ENCODE measurements around the gene SETD7.
"Not testable (repeated sequence)": the region's sequence is repeated elsewhere in the genome, so short reads cannot be mapped to it uniquely, and the experiment has no call there.

Gene SETD7

GRCh38 chr4:139461022-139461628, 94.9 kb downstream of the SETD7 start:
- DNase-seq: no peak

- no peak for DNase-seq
These were observed 95.5 kb downstream of the SETD7 start for GRCh38 chr4:139460565-139460964.

DNA sequence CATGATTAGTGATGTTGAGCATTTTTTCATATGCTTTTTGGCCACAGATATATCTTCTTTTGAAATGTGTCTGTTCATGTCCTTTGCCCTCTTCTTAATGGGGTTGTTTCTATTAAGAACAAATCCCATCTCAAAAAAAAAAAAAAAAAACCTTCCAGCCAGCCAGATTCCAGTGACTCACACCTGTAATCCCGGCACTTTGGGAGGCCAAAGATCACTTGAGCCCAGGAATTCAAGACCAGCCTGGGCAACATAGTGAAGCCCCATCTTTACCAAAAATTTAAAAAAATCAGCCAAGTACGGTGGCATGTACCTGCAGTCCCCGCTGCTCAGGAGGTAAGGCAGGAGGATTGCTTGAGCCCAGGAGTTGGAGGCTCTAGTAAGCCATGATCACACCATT, 97.0 kb downstream of the SETD7 start:
- DNase-seq: no peak

DNA sequence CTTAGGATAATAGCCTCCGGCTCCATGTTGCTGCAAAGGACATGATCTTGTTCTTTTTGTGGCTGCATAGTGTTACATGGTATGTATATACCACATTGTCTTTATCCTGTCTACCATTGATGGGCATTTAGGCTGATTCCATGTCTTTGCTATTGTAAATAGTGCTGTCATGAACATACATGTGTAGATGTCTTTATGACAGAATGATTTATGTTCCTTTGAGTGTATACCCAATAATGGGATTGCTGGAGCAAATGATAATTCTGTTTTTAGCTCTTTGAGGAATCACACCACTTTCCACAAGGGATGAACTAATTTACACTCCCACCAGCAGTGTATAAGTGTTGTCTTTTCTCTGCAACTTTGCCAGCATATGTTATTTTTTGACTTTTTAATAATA, 97.5 kb downstream of the SETD7 start:
- no peak for DNase-seq

- no peak for DNase-seq
These were observed 98.7 kb downstream of the SETD7 start for GRCh38 chr4:139457318-139457717.

- DNase-seq: no peak
These were observed 100.9 kb downstream of the SETD7 start for GRCh38 chr4:139455126-139455538.

GRCh38 chr4:139454111-139455045, 101.6 kb downstream of the SETD7 start, which contains the start of gene RAB33B:
Gene RAB33B (plus strand): TSS chr4:139454121. CDS start chr4:139454196, 75 bp downstream.
- no peak for DNase-seq

DNA sequence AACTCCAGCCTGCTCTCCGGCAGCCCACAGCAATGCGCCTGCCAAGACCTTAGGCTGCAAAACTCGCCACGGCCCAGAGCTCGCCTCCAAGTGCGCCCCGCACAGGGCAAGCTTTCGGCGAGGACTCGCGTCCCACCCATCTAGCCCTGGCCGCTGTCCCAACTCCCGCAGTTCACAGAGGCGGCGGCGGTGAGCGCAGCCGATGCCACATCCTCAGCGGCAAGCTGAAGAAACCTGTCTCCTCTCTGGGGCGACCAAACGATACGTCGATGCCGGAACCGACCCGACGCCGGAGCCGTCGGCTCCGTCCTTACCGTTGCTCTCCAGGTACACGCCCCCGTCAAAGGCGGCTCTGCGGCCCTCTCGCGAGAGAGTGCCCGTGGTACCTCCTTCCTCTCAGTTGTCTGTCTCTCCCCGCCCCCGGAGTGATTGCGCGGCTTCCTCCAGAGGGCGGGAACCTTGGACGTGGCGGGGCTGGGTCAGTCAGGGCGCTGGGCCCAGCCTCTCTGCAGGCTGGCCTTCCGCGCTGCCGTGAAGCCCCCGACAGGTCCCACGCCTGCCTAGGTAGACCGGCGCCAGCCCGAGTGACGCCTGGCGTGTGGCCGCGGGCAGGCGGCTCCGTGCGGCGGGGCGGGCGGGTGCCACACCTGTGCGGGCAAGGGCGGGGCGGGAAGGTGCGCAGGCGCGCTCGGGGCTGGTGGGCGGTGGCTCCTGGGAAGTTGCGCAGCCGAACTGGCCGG, 102.5 kb downstream of the SETD7 start:
- DNase-seq: peak; percentile 96

GRCh38 chr4:139453041-139453370, 103.0 kb downstream of the SETD7 start:
- DNase-seq: peak in 1 of 2 experiments; percentile 67

DNA sequence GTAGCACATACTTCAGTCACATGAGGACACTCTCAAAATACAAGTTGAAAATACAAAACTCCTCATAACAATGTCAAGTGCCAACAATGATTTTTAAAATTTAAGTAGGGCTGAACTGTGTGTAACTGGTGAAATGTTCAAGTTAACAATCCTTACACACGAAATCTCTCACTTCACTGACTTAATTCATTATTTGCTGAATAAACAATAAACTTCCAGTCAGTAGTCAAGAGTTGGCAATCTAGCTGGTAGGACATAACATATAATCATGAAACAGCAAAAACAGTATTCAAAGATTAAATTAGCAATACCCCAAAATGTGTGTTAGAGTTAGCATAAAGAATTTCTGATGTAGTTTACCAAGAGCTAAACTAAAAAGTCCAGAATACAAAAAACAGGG, 104.0 kb downstream of the SETD7 start:
- no peak for DNase-seq

GRCh38 chr4:139450586-139450985, 105.4 kb downstream of the SETD7 start:
- no peak for DNase-seq

GRCh38 chr4:139447078-139447477, 108.9 kb downstream of the SETD7 start:
- DNase-seq: not testable (repeated sequence)

Data from stimulated activated CD4-positive, alpha-beta T cell treated with anti-CD3 and anti-CD28 coated beads, Interleukin-4, amount 100 ng/mL, for 4 hours (primary cell).